ENCODE measurements around the gene GNAL.

Gene GNAL

DNA sequence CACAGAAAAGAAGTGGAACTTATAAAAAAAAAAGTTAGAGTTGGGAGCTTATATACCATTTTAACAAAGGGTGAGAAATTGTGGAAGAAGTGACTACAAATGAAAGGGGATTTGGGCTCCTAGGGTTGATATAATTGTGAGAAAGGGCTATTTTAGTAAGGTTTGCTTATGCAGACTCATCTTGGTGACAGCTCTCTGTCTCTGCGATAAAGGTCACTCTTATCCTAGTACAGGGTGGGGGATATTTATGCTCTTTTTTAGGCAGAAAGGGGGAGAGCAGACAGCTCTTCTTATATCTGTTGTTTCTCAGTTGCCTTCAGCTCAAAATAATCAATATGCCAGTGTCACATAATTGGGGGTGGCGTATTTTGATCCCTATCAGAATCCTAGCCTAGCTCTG, 130.9 kb downstream of the GNAL start:
- H3K27ac ChIP-seq (ENCODE audit: low read length), result no peak overlapping the region
- no peak overlapping the region for H3K4me2 ChIP-seq (ENCODE audit: insufficient read depth, low read length)
- ATAC-seq (ENCODE audit: insufficient read depth, low read depth), result no peak
- H3K27me3 ChIP-seq (ENCODE audit: insufficient read depth, low read length, poor library complexity), result no peaks in the 10 kb centered on the region
- TF ChIP-seq, protein P1, sequence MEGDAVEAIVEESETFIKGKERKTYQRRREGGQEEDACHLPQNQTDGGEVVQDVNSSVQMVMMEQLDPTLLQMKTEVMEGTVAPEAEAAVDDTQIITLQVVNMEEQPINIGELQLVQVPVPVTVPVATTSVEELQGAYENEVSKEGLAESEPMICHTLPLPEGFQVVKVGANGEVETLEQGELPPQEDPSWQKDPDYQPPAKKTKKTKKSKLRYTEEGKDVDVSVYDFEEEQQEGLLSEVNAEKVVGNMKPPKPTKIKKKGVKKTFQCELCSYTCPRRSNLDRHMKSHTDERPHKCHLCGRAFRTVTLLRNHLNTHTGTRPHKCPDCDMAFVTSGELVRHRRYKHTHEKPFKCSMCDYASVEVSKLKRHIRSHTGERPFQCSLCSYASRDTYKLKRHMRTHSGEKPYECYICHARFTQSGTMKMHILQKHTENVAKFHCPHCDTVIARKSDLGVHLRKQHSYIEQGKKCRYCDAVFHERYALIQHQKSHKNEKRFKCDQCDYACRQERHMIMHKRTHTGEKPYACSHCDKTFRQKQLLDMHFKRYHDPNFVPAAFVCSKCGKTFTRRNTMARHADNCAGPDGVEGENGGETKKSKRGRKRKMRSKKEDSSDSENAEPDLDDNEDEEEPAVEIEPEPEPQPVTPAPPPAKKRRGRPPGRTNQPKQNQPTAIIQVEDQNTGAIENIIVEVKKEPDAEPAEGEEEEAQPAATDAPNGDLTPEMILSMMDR (IDR thresholded peaks at IDR 0.05; ENCODE audit: borderline replicate concordance, extremely low read depth, low read length, poor library complexity, severe bottlenecking), result no peak
- no peak for TF ChIP-seq EZH2 (IDR thresholded peaks at IDR 0.05; ENCODE audit: borderline replicate concordance, low read depth, low read length, severe bottlenecking)
- no peaks in the 10 kb centered on the region for H3K36me3 ChIP-seq (ENCODE audit: insufficient read depth, low read length)
- H3K4me1 ChIP-seq (ENCODE audit: insufficient read depth, low read length), result no peaks in the 10 kb centered on the region
- H3K4me3 ChIP-seq (ENCODE audit: low read depth in 1 of 2, low read length in 2 of 2), result no peak overlapping the region
- H3K9me3 ChIP-seq (ENCODE audit: insufficient read depth, low read length, severe bottlenecking), result no peaks in the 10 kb centered on the region
- DNase-seq, result no peak
- H2AFZ ChIP-seq (ENCODE audit: low read depth, low read length), result no peak overlapping the region
- no peak overlapping the region for H3K9ac ChIP-seq (ENCODE audit: low read depth, low read length)
- H3K79me2 ChIP-seq (ENCODE audit: insufficient read depth, low read length), result no peaks in the 10 kb centered on the region
- no peaks in the 10 kb centered on the region for H4K20me1 ChIP-seq (ENCODE audit: insufficient read depth, low read length)

DNA sequence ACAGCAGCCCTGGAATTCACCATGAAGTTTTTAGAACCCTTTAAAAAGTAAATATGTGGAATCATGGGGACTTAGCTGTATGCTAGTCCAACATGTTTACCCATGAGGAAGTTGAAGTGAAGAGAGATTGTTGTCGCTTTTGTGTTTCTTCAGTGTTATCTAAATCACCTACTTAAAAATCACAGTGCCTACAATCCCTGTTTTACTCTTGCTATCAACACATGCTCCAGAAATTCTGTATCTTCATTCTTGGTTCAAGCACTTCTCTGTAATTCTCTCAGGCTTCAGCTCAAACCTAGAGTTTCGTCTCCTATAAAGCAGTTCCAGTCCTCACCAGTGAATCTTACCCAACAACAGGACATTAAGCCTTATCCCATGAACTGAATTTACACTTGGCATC, 131.6 kb downstream of the GNAL start:
- ATAC-seq (ENCODE audit: insufficient read depth, low read depth) (no peak), DNase-seq (no peak)
- H2AFZ ChIP-seq (ENCODE audit: low read depth, low read length), result no peak overlapping the region
- TF ChIP-seq, protein P1 (IDR thresholded peaks at IDR 0.05; ENCODE audit: borderline replicate concordance, extremely low read depth, low read length, poor library complexity, severe bottlenecking), result no peak
- TF ChIP-seq EZH2 (IDR thresholded peaks at IDR 0.05; ENCODE audit: borderline replicate concordance, low read depth, low read length, severe bottlenecking), result no peak
- H3K27ac ChIP-seq (ENCODE audit: low read length), result no peak overlapping the region
- no peaks in the 10 kb centered on the region for H3K27me3 ChIP-seq (ENCODE audit: insufficient read depth, low read length, poor library complexity)
- H3K4me2 ChIP-seq (ENCODE audit: insufficient read depth, low read length), result no peak overlapping the region
- no peaks in the 10 kb centered on the region for H3K9me3 ChIP-seq (ENCODE audit: insufficient read depth, low read length, severe bottlenecking)
- H3K36me3 ChIP-seq (ENCODE audit: insufficient read depth, low read length), result no peaks in the 10 kb centered on the region
- H3K4me3 ChIP-seq (ENCODE audit: low read depth in 1 of 2, low read length in 2 of 2), result no peak overlapping the region
- no peak overlapping the region for H3K9ac ChIP-seq (ENCODE audit: low read depth, low read length)
- no peaks in the 10 kb centered on the region for H3K4me1 ChIP-seq (ENCODE audit: insufficient read depth, low read length)
- H4K20me1 ChIP-seq (ENCODE audit: insufficient read depth, low read length), result no peaks in the 10 kb centered on the region
- no peaks in the 10 kb centered on the region for H3K79me2 ChIP-seq (ENCODE audit: insufficient read depth, low read length)

DNA sequence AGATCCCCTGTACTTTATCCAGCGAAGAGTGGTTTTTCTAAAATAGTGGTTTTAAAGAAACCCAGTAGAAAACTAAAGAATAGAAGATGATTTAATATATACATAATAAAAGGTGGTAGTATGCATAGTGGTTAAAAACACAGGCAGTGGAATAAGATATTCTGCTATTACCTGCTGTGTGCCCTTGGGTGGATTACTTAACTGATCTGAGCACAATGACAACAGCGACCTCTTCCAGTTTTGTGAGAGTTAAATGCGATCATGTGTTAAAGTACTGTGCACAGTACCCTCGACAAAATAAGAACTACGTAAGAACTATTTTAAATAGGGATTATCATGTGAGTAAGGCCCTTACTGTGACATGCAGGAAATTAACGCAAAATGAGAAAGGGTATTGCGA, 132.1 kb downstream of the GNAL start:
- no peak for DNase-seq
- H3K27me3 ChIP-seq (ENCODE audit: insufficient read depth, low read length, poor library complexity), result no peaks in the 10 kb centered on the region
- H3K79me2 ChIP-seq (ENCODE audit: insufficient read depth, low read length), result no peaks in the 10 kb centered on the region
- ATAC-seq (ENCODE audit: insufficient read depth, low read depth), result no peak
- H2AFZ ChIP-seq (ENCODE audit: low read depth, low read length), result no peak overlapping the region
- H3K9ac ChIP-seq (ENCODE audit: low read depth, low read length), result no peak overlapping the region
- H3K36me3 ChIP-seq (ENCODE audit: insufficient read depth, low read length), result no peaks in the 10 kb centered on the region
- no peaks in the 10 kb centered on the region for H4K20me1 ChIP-seq (ENCODE audit: insufficient read depth, low read length)
- no peaks in the 10 kb centered on the region for H3K4me1 ChIP-seq (ENCODE audit: insufficient read depth, low read length)
- H3K4me3 ChIP-seq (ENCODE audit: low read depth in 1 of 2, low read length in 2 of 2), result no peak overlapping the region
- no peak overlapping the region for H3K27ac ChIP-seq (ENCODE audit: low read length)
- TF ChIP-seq EZH2 (IDR thresholded peaks at IDR 0.05; ENCODE audit: borderline replicate concordance, low read depth, low read length, severe bottlenecking), result no peak
- TF ChIP-seq, protein P1 (IDR thresholded peaks at IDR 0.05; ENCODE audit: borderline replicate concordance, extremely low read depth, low read length, poor library complexity, severe bottlenecking), result no peak
- no peaks in the 10 kb centered on the region for H3K9me3 ChIP-seq (ENCODE audit: insufficient read depth, low read length, severe bottlenecking)
- no peak overlapping the region for H3K4me2 ChIP-seq (ENCODE audit: insufficient read depth, low read length)

All from DND-41 (cell line).